C4-2B (cell line): Measurements from ENCODE around the gene MYH13.

Source experiments
- CTCF ChIP-seq: fragments of 450-650 bp; conservative IDR thresholded peaks from 2 replicates; pipeline ENCODE4 v1.5.1; 2017; ENCODE audit warnings: mild to moderate bottlenecking
- ZFX ChIP-seq: fragments of 450-650 bp; IDR thresholded peaks from 2 replicates; pipeline ENCODE4 v1.6.1; 2017

- TF ChIP-seq CTCF (peak; percentile 89), ZFX (no peak)
Observed at GRCh38 chr17:10295728-10296343, 77.0 kb downstream of the MYH13 start.
